ENCODE data around the gene PNN. TPM values are rescaled to one million over a fixed set of nuclear protein-coding genes. Genes with fewer than 3 reads are reported as not detected.
"Not testable (repeated sequence)": the region's sequence is repeated elsewhere in the genome, so short reads cannot be mapped to it uniquely, and the experiment has no call there.

PNN gene
- total and polyA plus RNA-seq, 2 donors (not counting 3 experiments of a cell fraction or from before 2014, with no cell fraction given) = 27.3 to 79.4 TPM

DNA sequence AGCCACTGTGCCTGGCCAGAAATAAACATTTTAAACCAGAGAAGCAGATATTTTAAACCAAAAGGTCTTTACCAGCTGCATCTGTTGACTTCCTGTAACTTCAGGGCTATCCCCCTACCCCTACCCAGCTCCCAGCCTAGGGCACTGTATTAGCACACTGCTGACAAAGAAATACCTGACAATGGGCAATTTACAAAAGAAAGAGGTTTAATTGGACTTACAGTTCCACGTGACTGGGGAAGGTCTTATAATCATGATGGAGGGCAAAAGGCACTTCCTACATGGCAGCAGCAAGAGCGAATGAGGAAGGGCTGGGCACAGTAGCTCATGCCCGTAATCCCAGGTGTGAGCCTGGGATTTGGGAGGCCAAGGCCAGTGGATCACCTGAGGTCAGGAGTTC lies 34.9 kb upstream of the PNN start:
- H3K36me3 ChIP-seq (ENCODE audit: control insufficient read depth in 2 of 2, extremely low read depth in 1 of 2, insufficient read depth in 2 of 2, low read length in 2 of 2) = peaks cover 0 to 3% of the 10 kb centered on the region in 2 experiments
- CTCF ChIA-PET = interaction anchor here (1.2 kb wide), 1 partner anchor 287 kb away, joined by 3 read pairs; no protein-coding TSS in a partner anchor
- dilution Hi-C loops (cut with MboI; ENCODE audit: extremely low pct_ligation_motif_present, low sequenced_read_pairs) (no loop called here), intact Hi-C loops (cut with micrococcal nuclease) (no loop called here)
- no TSS peak for BruUV-seq (replicated peaks)
- POLR2A ChIA-PET = no interaction called here
- H3K79me2 ChIP-seq (ENCODE audit: control insufficient read depth, insufficient read depth, low read length) = no peaks in the 10 kb centered on the region
- no peak for TF ChIP-seq FOS (IDR thresholded peaks at IDR 0.05; ENCODE audit: borderline replicate concordance, insufficient read depth, low read length)
- TF ChIP-seq, protein P1, sequence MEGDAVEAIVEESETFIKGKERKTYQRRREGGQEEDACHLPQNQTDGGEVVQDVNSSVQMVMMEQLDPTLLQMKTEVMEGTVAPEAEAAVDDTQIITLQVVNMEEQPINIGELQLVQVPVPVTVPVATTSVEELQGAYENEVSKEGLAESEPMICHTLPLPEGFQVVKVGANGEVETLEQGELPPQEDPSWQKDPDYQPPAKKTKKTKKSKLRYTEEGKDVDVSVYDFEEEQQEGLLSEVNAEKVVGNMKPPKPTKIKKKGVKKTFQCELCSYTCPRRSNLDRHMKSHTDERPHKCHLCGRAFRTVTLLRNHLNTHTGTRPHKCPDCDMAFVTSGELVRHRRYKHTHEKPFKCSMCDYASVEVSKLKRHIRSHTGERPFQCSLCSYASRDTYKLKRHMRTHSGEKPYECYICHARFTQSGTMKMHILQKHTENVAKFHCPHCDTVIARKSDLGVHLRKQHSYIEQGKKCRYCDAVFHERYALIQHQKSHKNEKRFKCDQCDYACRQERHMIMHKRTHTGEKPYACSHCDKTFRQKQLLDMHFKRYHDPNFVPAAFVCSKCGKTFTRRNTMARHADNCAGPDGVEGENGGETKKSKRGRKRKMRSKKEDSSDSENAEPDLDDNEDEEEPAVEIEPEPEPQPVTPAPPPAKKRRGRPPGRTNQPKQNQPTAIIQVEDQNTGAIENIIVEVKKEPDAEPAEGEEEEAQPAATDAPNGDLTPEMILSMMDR (IDR thresholded peaks at IDR 0.05; ENCODE audit: extremely low read depth in 1 of 2, insufficient read depth in 1 of 2, low read depth in 1 of 2, low read length in 2 of 2) = no peak
- no peak for TF ChIP-seq EZH2 (IDR thresholded peaks at IDR 0.05; ENCODE audit: borderline replicate concordance, low read depth, low read length, severe bottlenecking)
- TF ChIP-seq POLR2AphosphoS5 (IDR thresholded peaks at IDR 0.05; ENCODE audit: insufficient read depth, low read depth, low read length) = no peak
- TF ChIP-seq MYC (IDR thresholded peaks at IDR 0.05; ENCODE audit: low read depth, low read length) = no peak
- TF ChIP-seq GATA2 (IDR thresholded peaks at IDR 0.05; ENCODE audit: insufficient read depth, insufficient read length, low read depth, low read length) = no peak
- TF ChIP-seq, protein P2, sequence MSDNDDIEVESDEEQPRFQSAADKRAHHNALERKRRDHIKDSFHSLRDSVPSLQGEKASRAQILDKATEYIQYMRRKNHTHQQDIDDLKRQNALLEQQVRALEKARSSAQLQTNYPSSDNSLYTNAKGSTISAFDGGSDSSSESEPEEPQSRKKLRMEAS (IDR thresholded peaks at IDR 0.05; ENCODE audit: insufficient read depth, insufficient read length) = no peak
- TF ChIP-seq JUN (IDR thresholded peaks at IDR 0.05; ENCODE audit: borderline replicate concordance, insufficient read depth, insufficient read length, low read depth) = no peak
- TF ChIP-seq POLR2A (IDR thresholded peaks at IDR 0.05; ENCODE audit: low read depth, low read length) = no peak
- no peaks in the 10 kb centered on the region for H3K27me3 ChIP-seq (ENCODE audit: control insufficient read depth in 2 of 2, insufficient read depth in 2 of 2, low read length in 2 of 2)
- FAIRE-seq = no peak
- DNase-seq (ENCODE audit: low read depth, low spot score) = no peak
- H3K4me3 ChIP-seq (replicated peaks in 1 of 3; ENCODE audit: insufficient read depth in 1 of 3, low read depth in 1 of 3, low read length in 3 of 3) = no peak overlapping the region
- no peak overlapping the region for H3K27ac ChIP-seq (ENCODE audit: insufficient read depth, low read depth, low read length)
- H3K9ac ChIP-seq (replicated peaks; ENCODE audit: extremely low read depth, insufficient read depth, low read length) = no peak overlapping the region
- no peaks in the 10 kb centered on the region for H3K9me1 ChIP-seq (replicated peaks; ENCODE audit: control insufficient read depth, extremely low read depth, insufficient read depth, low read length)
- no peaks in the 10 kb centered on the region for H3K4me1 ChIP-seq (ENCODE audit: control insufficient read depth, extremely low read depth, insufficient read depth, low read length)
- no peaks in the 10 kb centered on the region for H4K20me1 ChIP-seq (replicated peaks; ENCODE audit: control insufficient read depth, extremely low read depth, insufficient read depth, low read length)
- H3K9me3 ChIP-seq (replicated peaks; ENCODE audit: control insufficient read depth, insufficient read depth, low read length) = no peaks in the 10 kb centered on the region
- H2AFZ ChIP-seq (ENCODE audit: low read depth, low read length) = no peak overlapping the region
- no peak overlapping the region for H3K4me2 ChIP-seq (ENCODE audit: insufficient read depth, low read length)

DNA sequence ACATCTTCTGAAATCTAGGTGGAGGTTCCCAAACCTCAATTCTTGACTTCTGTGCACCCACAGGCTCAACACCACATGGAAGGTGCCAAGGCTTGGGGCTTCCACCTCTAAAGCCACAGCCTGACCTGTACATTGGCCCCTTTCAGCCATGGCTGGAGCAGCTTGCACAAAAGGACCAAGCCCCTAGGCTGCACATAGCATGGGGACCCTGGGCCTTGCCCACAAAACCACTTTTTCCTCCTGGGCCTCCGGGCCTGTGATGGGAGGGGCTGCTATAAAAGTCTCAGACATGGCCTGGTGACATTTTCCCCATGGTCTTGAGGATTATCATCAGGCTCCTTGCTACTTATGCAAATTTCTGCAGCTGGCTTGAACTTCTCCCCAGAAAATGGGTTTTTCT lies 33.4 kb upstream of the PNN start:
- H3K4me1 ChIP-seq (ENCODE audit: control insufficient read depth, extremely low read depth, insufficient read depth, low read length); H3K36me3 ChIP-seq (ENCODE audit: control insufficient read depth in 2 of 2, extremely low read depth in 1 of 2, insufficient read depth in 2 of 2, low read length in 2 of 2); H3K79me2 ChIP-seq (ENCODE audit: control insufficient read depth, insufficient read depth, low read length); POLR2A ChIA-PET; DNase-seq (ENCODE audit: low read depth, low spot score); intact Hi-C loops (cut with micrococcal nuclease); H3K27me3 ChIP-seq (ENCODE audit: control insufficient read depth in 2 of 2, insufficient read depth in 2 of 2, low read length in 2 of 2); FAIRE-seq; dilution Hi-C loops (cut with MboI; ENCODE audit: extremely low pct_ligation_motif_present, low sequenced_read_pairs); CTCF ChIA-PET; H3K9ac ChIP-seq (replicated peaks; ENCODE audit: extremely low read depth, insufficient read depth, low read length); H2AFZ ChIP-seq (ENCODE audit: low read depth, low read length); H3K4me2 ChIP-seq (ENCODE audit: insufficient read depth, low read length); H3K9me3 ChIP-seq (replicated peaks; ENCODE audit: control insufficient read depth, insufficient read depth, low read length); H3K27ac ChIP-seq (ENCODE audit: insufficient read depth, low read depth, low read length); H3K9me1 ChIP-seq (replicated peaks; ENCODE audit: control insufficient read depth, extremely low read depth, insufficient read depth, low read length); H3K4me3 ChIP-seq (replicated peaks in 1 of 3; ENCODE audit: insufficient read depth in 1 of 3, low read depth in 1 of 3, low read length in 3 of 3); H4K20me1 ChIP-seq (replicated peaks; ENCODE audit: control insufficient read depth, extremely low read depth, insufficient read depth, low read length); BruUV-seq (replicated peaks): not testable (repeated sequence)

DNA sequence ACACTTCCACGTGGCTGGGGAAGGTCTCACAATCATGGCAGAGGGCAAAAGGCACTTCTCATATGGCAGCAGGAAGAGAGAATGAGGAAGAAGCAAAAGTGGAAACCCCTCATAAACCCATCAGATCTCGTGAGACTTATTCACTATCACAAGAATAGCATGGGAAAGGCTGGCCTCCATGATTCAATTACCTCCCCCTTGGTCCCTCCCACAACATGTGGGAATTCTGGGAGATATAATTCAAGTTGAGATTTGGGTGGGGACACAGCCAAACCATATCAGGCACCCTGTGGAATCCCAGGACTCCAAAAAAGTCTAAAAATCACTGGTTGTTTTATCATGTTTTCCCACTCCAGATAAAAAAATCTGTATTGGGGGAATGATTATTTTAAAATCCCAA lies 31.8 kb upstream of the PNN start:
- H4K20me1 ChIP-seq (replicated peaks; ENCODE audit: control insufficient read depth, extremely low read depth, insufficient read depth, low read length); H3K4me3 ChIP-seq (replicated peaks in 1 of 3; ENCODE audit: insufficient read depth in 1 of 3, low read depth in 1 of 3, low read length in 3 of 3); H3K9me1 ChIP-seq (replicated peaks; ENCODE audit: control insufficient read depth, extremely low read depth, insufficient read depth, low read length); BruUV-seq (replicated peaks); H3K9ac ChIP-seq (replicated peaks; ENCODE audit: extremely low read depth, insufficient read depth, low read length); POLR2A ChIA-PET; H3K27me3 ChIP-seq (ENCODE audit: control insufficient read depth in 2 of 2, insufficient read depth in 2 of 2, low read length in 2 of 2); dilution Hi-C loops (cut with MboI; ENCODE audit: extremely low pct_ligation_motif_present, low sequenced_read_pairs); H3K79me2 ChIP-seq (ENCODE audit: control insufficient read depth, insufficient read depth, low read length); H3K4me2 ChIP-seq (ENCODE audit: insufficient read depth, low read length); CTCF ChIA-PET; H2AFZ ChIP-seq (ENCODE audit: low read depth, low read length); H3K9me3 ChIP-seq (replicated peaks; ENCODE audit: control insufficient read depth, insufficient read depth, low read length); H3K27ac ChIP-seq (ENCODE audit: insufficient read depth, low read depth, low read length); H3K36me3 ChIP-seq (ENCODE audit: control insufficient read depth in 2 of 2, extremely low read depth in 1 of 2, insufficient read depth in 2 of 2, low read length in 2 of 2); H3K4me1 ChIP-seq (ENCODE audit: control insufficient read depth, extremely low read depth, insufficient read depth, low read length); DNase-seq (ENCODE audit: low read depth, low spot score); intact Hi-C loops (cut with micrococcal nuclease); FAIRE-seq: not testable (repeated sequence)
